Suprapubic skin (tissue), 4 donors: ENCODE results near the gene CNTFR. TPM values are rescaled to one million over a fixed set of nuclear protein-coding genes. Genes with fewer than 3 reads are reported as not detected.

ENCODE experiments used
- DNase-seq, 2 donors: peaks; one replicate each; pipeline ENCODE4 v3.0.0-alpha.2; 2019; ENCODE audit warnings: low spot score in 2 of 2
- H3K27ac ChIP-seq: fragments of 200-600 bp; sonication (generic); one replicate; pipeline ENCODE4 v1.5.1; 2019
- H3K27me3 ChIP-seq: fragments of 200-600 bp; sonication (generic); one replicate; pipeline ENCODE4 v1.5.1; 2019
- H3K36me3 ChIP-seq: fragments of 200-600 bp; sonication (generic); one replicate; pipeline ENCODE4 v1.5.1; 2019
- H3K4me1 ChIP-seq: fragments of 200-600 bp; sonication (generic); one replicate; pipeline ENCODE4 v1.5.1; 2019
- H3K4me3 ChIP-seq: fragments of 200-600 bp; sonication (generic); one replicate; pipeline ENCODE4 v1.5.1; 2019; ENCODE audit warnings: mild to moderate bottlenecking
- H3K9me3 ChIP-seq: fragments of 200-600 bp; sonication (generic); one replicate; pipeline ENCODE4 v1.5.1; 2019
- EP300 ChIP-seq: sonication (generic); formaldehyde crosslinking; IDR thresholded peaks from one replicate; pipeline ENCODE4 v1.6.1; 2017; ENCODE audit warnings: antibody characterized with exemption
- POLR2A ChIP-seq, 2 donors: fragments of 450-650 bp; IDR thresholded peaks; one replicate each; pipeline ENCODE4 v1.6.1; 2017; ENCODE audit warnings: antibody characterized with exemption in 2 of 2, mild to moderate bottlenecking in 2 of 2, moderate library complexity in 2 of 2
- POLR2AphosphoS5 ChIP-seq, 3 donors: sonication (generic); formaldehyde crosslinking; IDR thresholded peaks; one replicate each; pipeline ENCODE4 v1.6.1; 2017; ENCODE audit warnings: antibody characterized with exemption in 3 of 3
- WGBS: methylation state at CpG from one replicate; pipeline ENCODE4 v1.1.5; 2018; 5-methylcytosine and 5-hydroxymethylcytosine counted together
- total RNA-seq, 4 donors: library from RNA; depleted of rRNA; stranded (reverse); fragments of >200 nt; gene quantifications; one replicate each; pipeline ENCODE4 v1.1.0, GENCODE V29; 2016
- TF ChIP-seq, protein P1 (sequence below), 2 donors: fragments of 200-600 bp in 1 of 2; fragments of 450-650 bp in 1 of 2; sonication (generic) in 1 of 2; IDR thresholded peaks; one replicate each; pipeline ENCODE4 v1.5.1; 2016 to 2019; ENCODE audit warnings: antibody characterized with exemption in 2 of 2, mild to moderate bottlenecking in 1 of 2, moderate library complexity in 1 of 2

The CNTFR gene
- total RNA-seq, 4 donors from 2014 or later = 5.0 to 9.1 (median 5.7) TPM

DNA sequence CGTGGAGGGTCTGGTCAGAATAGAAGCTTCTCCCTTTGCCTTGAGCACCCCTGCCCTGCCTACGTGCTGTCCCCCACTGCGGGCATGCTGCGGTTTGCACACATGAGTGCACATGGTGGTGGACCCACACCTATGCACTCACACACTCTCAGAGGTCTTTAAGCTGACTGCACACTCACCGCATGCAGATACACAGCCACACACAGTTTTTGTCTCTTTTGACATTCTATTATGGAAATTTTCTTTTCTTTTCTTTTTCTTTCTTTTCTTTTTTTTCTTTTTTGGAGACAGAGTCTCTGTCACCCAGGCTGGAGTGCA lies 39.9 kb upstream of the CNTFR start:
- TF ChIP-seq, protein P1, sequence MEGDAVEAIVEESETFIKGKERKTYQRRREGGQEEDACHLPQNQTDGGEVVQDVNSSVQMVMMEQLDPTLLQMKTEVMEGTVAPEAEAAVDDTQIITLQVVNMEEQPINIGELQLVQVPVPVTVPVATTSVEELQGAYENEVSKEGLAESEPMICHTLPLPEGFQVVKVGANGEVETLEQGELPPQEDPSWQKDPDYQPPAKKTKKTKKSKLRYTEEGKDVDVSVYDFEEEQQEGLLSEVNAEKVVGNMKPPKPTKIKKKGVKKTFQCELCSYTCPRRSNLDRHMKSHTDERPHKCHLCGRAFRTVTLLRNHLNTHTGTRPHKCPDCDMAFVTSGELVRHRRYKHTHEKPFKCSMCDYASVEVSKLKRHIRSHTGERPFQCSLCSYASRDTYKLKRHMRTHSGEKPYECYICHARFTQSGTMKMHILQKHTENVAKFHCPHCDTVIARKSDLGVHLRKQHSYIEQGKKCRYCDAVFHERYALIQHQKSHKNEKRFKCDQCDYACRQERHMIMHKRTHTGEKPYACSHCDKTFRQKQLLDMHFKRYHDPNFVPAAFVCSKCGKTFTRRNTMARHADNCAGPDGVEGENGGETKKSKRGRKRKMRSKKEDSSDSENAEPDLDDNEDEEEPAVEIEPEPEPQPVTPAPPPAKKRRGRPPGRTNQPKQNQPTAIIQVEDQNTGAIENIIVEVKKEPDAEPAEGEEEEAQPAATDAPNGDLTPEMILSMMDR (IDR thresholded peaks at IDR 0.05) = no peak
- TF ChIP-seq EP300 (no peak), POLR2A (IDR thresholded peaks at IDR 0.05) (no peak)
- H3K4me1 ChIP-seq = peaks cover 20% of the 10 kb centered on the region
- no peak for DNase-seq
- peaks cover 64% of the 10 kb centered on the region for H3K27me3 ChIP-seq
- no peaks in the 10 kb centered on the region for H3K36me3 ChIP-seq
- no peak overlapping the region for H3K27ac ChIP-seq
- 41% methylated on average over 5 of the region's 5 CpGs for WGBS
- H3K9me3 ChIP-seq = no peaks in the 10 kb centered on the region
- H3K4me3 ChIP-seq = peak overlapping the region; percentile 50

DNA sequence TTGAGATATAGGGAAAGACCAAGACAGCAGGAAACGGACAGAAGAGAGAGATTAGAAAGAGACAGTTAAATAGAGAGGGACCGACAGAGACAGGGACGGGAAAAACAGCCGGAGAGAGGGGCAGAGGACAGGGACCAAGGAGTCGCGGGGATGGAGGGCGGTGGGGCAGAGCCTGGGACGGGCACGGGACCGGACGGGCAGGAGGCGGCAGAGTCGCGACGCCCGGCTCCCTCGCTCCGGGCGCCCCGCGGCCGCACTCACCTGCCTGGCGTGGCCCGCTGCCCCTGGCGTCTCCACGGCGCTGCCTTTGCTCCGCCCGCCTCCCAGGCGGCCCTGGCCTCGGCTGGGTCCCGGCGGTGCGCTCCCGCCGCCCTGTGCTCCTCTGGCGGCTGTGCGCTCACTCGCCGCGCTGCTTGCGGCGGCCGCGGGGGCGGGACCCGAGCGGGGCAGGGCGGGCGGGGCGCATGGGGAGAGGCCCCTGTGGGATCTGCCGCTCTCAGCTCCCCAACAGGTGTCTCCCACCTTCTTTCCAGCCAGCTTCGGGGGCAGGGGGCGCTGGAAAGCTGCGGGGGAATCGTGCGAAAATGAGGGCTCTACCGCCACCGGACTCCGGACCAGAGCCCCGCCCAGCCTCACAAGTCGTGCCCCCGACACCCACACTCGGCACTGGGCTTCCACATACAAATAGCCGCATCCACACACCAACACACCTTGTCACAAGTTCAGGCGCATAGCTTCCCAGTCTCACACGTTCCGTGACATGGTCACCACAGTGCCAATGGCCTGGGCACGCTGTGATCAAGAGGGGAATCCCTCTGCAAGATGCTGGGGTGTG lies 39.3 kb upstream of the CNTFR start, which contains the start of gene ARID3C:
TSS of gene ARID3C (minus strand) at position 411 of the 835 bp plus-strand sequence. CDS start 1,052 bp downstream, outside the sequence.
- TF ChIP-seq, protein P1 (IDR thresholded peaks at IDR 0.05) = no peak
- TF ChIP-seq EP300 (no peak), POLR2AphosphoS5 (IDR thresholded peaks at IDR 0.05) (no peak), POLR2A (IDR thresholded peaks at IDR 0.05) (no peak)
- WGBS = 1% methylated on average over 35 of the region's 69 CpGs
- H3K36me3 ChIP-seq = no peaks in the 10 kb centered on the region
- no peak within 1 kb of the TSS for H3K27ac ChIP-seq
- DNase-seq = no peak
- H3K27me3 ChIP-seq = peaks cover 69% of the 10 kb centered on the region
- H3K9me3 ChIP-seq = no peaks in the 10 kb centered on the region
- H3K4me1 ChIP-seq = peaks cover 18% of the 10 kb centered on the region
- peak within 1 kb of the TSS; percentile 50 for H3K4me3 ChIP-seq

DNA sequence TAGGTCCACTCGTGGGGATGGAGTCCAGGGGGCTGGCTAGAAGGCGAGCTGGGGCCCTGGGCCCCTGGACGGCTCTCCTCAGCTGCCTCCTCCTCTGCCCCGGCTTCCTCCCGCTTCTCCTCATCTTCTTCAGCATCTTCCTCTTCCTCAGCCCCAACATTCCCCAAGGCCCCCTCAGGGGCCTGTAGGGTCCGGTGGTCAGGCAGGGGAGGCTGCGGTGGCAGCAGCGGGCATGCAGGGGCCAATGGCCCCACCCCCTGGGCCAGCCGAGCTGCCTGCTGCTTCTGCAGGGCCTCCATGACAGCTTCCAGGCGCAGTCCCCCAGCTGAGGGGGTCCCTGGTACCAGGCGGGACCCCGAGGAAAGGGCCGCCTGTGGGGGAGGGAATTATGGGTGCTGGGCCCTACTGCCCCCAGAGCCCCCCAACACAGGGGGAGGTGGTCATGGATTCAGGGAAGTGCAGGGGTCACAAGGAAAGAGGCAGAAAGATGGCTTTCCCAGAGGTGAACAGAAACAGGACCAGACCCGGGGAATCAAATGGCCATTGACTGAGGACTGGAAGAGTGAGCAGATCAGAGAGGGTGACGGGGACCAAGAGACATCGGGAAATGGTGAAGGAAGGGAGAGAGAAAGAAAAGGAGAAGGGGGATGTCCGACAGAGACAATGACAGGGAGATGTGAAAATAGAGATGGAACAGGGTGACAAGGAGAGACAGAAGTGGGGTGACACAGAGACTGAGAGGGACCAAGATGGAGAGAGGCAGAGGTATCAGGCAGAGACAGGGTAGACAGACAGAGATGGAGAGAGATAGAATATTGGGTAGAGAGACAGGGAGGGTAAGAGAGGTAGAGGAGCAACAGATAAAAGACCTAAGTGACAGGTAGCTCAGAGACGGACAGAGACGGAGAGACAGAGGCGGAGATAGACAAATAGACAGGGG lies 38.5 kb upstream of the CNTFR start:
- Histone ChIP-seq H3K27me3 (peaks cover 77% of the 10 kb centered on the region), H3K36me3 (no peaks in the 10 kb centered on the region), H3K4me1 (peaks cover 24% of the 10 kb centered on the region), H3K9me3 (no peaks in the 10 kb centered on the region), H3K4me3 (peak overlapping the region; percentile 50), H3K27ac (no peak overlapping the region)
- DNase-seq = no peak
- WGBS = 71% methylated on average over 20 of the region's 20 CpGs
- TF ChIP-seq POLR2A (IDR thresholded peaks at IDR 0.05) (no peak), POLR2AphosphoS5 (IDR thresholded peaks at IDR 0.05) (no peak)
- TF ChIP-seq, protein P1 (IDR thresholded peaks at IDR 0.05) = no peak

DNA sequence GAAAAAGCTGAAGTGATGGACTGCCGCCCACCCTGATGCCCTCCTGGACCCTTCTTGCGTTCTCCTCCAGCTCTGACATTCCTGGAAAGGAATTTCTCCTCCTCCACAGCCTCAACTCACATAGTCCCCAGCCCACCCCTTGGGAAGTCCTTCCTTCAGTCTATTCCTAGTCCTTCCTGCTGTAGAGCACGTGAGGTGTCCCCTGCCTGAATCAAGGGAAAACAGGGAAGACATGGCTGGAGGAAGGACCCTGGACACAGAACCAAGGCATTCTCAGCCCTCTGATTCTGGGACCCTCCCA lies 35.6 kb upstream of the CNTFR start:
- peaks cover 76% of the 10 kb centered on the region for H3K27me3 ChIP-seq
- no peak for TF ChIP-seq EP300
- WGBS = 80% methylated on average over 3 of the region's 3 CpGs

DNA sequence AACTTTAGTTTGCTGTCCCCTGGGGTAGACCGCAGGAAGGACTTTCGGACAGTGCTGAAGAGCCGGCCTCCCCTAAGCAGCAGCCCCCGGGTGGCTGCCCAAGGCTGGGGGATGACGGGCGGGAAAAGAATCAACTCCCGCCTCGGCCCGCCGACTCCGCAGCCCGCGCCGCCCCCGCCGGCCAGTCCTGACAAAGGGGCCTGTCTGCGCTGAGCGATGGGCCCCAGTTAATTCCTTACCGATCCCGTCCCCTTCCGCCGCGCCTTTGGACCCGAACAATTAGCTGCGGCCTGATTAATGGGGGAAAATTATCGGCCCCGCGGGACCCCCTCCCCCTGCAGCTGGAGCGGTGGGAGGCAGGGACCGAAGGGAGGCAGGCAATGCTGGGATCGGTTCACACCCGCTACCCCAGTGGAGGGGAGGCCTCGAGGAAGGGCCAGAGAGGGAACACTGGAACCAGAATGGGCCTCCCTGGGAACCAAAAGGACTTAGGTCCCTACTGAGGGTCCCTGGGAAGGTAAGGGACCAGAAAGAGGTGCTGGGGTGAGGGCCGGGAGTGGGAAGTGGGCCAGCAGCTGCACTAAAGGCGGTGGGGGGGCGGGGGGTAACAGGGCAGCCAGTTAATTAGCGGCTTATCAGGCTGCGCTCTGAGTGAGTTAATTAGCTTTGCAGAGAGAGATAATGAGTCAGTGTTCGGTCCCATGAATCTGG lies 35.1 kb upstream of the CNTFR start:
- no peaks in the 10 kb centered on the region for H3K36me3 ChIP-seq
- H3K27me3 ChIP-seq = peaks cover 71% of the 10 kb centered on the region
- DNase-seq = no peak
- peaks cover 45% of the 10 kb centered on the region for H3K4me1 ChIP-seq
- 46% methylated on average over 24 of the region's 39 CpGs for WGBS
- TF ChIP-seq, protein P1 (IDR thresholded peaks at IDR 0.05) = no peak
- TF ChIP-seq EP300 = no peak
- no peak for TF ChIP-seq POLR2AphosphoS5 (IDR thresholded peaks at IDR 0.05)
- TF ChIP-seq POLR2A (IDR thresholded peaks at IDR 0.05) = no peak
- no peak overlapping the region for H3K27ac ChIP-seq
- H3K9me3 ChIP-seq = no peaks in the 10 kb centered on the region
- H3K4me3 ChIP-seq = no peak overlapping the region

More for the DNA sequence above, 35.6 kb upstream of the CNTFR start:
- peaks cover 41% of the 10 kb centered on the region for H3K4me1 ChIP-seq
- no peak for DNase-seq
- H3K36me3 ChIP-seq = no peaks in the 10 kb centered on the region
- H3K4me3 ChIP-seq = no peak overlapping the region
- no peaks in the 10 kb centered on the region for H3K9me3 ChIP-seq
- no peak overlapping the region for H3K27ac ChIP-seq
